SK-N-DZ (cell line): ENCODE measurements around the gene ABL2.

Source experiments
- DNase-seq: peaks from one replicate; pipeline ENCODE4 v3.0.0-alpha.2; 2015; ENCODE audit warnings: low spot score
- small RNA-seq, 2 experiments: library from RNA; depleted of rRNA; stranded (forward); fragments of <200 nt; gene quantifications; one replicate each; pipeline ENCODE3, GENCODE V24; 2014

Gene ABL2

DNA sequence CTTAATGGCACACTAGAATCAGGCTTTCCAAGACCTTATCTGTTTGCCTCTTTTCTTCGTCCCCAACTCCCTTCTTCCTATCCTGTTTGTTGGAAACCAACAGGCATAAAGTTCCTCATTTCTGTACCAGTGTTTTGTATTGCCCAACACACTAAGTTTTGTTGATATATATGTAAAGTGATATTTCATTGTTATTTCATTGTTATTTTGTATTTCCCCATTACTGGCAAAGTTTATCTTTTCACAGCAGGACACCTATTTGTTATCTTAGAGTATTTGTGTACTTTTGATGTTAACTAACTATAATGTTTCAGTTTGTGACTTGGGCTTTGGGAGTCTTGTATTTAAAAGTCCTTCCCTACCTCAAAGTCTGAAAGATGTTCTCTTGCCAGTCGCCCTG lies 176.7 kb downstream of the ABL2 start:
- DNase-seq: no peak

Small RNAs within 50 kb of the gene (small RNA-seq; reads per million reads assigned to genes)
- 0 reads per million in 2 experiments for gene AL512326.2
- gene AL512326.3: 0 reads per million in 2 experiments
- gene EIF4A1P11: 0 reads per million in 2 experiments
- gene RF00272: 0 reads per million in 2 experiments
